ENCODE data around the gene NTRK2. TPM values are rescaled to one million over a fixed set of nuclear protein-coding genes. Genes with fewer than 3 reads are reported as not detected.

The NTRK2 gene
- total RNA-seq, 1 donor from 2014 or later, result 23.8 TPM

DNA sequence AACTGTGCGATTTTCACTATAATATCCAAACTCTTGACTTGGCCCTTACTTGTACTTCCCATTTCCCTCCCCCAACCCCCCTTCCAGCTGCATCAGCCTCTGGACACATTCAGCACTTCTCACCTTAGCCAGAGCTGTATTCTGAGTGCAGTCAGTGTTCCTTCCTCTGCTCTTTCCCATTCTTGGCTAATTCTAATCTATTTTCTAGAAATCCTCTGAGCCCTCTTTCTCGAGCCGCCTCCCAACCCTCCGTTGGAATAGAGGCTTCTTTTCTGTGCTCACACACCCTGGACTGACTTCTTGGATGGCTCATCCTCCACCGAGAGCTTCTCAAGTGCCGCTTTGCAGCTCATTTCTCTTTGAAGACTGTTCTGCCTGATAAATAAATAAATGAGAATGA is 188.8 kb downstream of the NTRK2 start:
- Histone ChIP-seq H3K27ac (no peak overlapping the region), H3K27me3 (no peaks in the 10 kb centered on the region), H3K36me3 (no peaks in the 10 kb centered on the region), H3K9me3 (no peaks in the 10 kb centered on the region), H3K4me3 (no peak overlapping the region), H3K4me1 (peaks cover 4 to 15% of the 10 kb centered on the region in 2 donors)
- TF ChIP-seq, protein P1, sequence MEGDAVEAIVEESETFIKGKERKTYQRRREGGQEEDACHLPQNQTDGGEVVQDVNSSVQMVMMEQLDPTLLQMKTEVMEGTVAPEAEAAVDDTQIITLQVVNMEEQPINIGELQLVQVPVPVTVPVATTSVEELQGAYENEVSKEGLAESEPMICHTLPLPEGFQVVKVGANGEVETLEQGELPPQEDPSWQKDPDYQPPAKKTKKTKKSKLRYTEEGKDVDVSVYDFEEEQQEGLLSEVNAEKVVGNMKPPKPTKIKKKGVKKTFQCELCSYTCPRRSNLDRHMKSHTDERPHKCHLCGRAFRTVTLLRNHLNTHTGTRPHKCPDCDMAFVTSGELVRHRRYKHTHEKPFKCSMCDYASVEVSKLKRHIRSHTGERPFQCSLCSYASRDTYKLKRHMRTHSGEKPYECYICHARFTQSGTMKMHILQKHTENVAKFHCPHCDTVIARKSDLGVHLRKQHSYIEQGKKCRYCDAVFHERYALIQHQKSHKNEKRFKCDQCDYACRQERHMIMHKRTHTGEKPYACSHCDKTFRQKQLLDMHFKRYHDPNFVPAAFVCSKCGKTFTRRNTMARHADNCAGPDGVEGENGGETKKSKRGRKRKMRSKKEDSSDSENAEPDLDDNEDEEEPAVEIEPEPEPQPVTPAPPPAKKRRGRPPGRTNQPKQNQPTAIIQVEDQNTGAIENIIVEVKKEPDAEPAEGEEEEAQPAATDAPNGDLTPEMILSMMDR (IDR thresholded peaks at IDR 0.05), result no peak
- intact Hi-C loops (cut with DNase I), result loop anchor here (10.0 kb wide), 1 partner anchor 676 kb away; no protein-coding TSS in a partner anchor
- DNase-seq (ENCODE audit: low spot score in 2 of 2), result no peak

DNA sequence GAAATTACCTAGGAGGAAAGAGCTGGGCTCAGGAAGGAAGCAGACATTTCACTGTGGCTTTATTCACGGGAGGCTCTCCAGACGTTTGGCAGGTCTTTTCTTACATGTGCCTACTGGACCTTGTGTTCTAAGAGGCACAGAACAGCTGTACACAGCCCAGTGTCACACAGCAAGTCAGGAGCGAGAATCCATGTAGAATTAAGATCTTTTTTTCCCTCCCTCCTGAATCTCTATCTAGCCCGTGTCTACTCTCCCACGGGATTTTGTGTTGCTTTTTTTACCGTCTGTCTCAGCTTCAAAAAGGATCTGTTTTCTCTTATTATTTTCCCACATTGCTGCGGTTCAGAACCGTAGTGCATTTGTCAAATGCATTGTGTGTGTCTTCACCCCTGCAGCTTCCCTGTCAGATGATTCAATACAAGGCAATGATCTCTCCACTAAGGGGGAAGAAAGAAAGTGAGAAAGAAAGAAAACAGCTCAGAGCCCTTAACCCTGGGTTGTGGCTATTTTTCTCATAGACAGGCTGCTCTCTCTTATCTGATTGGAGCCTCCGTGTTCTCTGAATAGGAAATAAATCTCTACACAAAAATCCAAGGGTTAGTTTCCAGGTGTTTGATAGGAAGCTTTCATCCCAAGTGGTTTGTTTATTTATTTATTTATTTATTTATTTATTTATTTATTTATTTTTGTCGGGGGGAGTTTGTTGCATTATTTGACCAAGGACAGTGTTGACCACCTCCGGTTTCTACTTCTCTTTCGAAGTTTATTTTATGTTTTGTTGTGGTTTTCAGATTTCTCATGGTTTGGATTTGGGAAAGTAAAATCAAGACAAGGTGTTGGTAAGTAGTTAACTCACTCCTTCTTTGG is 191.0 kb downstream of the NTRK2 start:
- no peaks in the 10 kb centered on the region for H3K36me3 ChIP-seq
- peaks cover 4 to 12% of the 10 kb centered on the region in 2 donors for H3K4me1 ChIP-seq
- no peaks in the 10 kb centered on the region for H3K27me3 ChIP-seq
- no peak for DNase-seq (ENCODE audit: low spot score in 2 of 2)
- no peak overlapping the region for H3K27ac ChIP-seq
- TF ChIP-seq, protein P1 (IDR thresholded peaks at IDR 0.05), result no peak
- intact Hi-C loops (cut with DNase I), result no loop called here
- H3K4me3 ChIP-seq, result no peak overlapping the region
- no peaks in the 10 kb centered on the region for H3K9me3 ChIP-seq

DNA sequence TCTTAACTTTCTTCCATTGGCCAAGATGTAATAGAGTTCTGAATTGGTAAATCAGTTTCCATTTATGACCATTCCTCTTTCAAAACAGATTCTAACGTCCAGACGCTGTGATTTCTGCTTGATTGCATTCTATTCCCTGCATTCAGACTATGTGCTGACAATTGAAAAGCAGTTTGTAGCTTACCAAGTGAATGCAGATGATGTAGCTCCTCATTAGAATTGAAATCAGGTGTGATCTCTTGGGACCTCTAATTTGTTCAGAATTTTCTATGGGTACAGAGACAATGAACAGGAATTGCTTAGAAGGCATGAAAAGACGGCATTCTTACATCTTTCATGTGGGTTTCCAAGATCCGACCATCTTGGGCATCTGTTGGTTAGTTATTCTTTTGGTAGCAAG is 191.9 kb downstream of the NTRK2 start:
- TF ChIP-seq, protein P1 (IDR thresholded peaks at IDR 0.05), result no peak
- Histone ChIP-seq H3K27ac (no peak overlapping the region), H3K9me3 (no peaks in the 10 kb centered on the region), H3K36me3 (no peaks in the 10 kb centered on the region), H3K27me3 (no peaks in the 10 kb centered on the region), H3K4me3 (no peak overlapping the region), H3K4me1 (peaks cover 0 to 9% of the 10 kb centered on the region in 2 donors)
- intact Hi-C loops (cut with DNase I), result no loop called here
- DNase-seq (ENCODE audit: low spot score in 2 of 2), result no peak

DNA sequence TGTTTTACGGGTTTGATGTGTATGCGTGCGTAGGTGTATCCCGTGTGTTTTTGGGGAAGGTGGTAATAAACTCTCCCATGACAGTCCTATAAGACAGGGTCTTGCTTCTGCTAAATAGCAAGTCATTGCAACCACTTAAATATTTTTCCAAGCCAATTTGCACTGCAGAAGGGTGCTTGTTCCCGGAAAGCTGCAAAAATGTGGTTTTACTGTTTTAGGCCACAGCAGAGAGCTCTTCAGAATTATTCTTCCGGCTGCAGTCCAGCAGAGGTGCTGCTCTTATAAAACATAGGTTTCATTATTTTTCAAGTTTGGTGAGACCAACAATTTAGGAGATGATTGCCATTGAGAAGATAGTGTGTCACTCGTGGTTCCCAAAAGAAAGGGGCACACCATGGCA is 192.8 kb downstream of the NTRK2 start:
- Histone ChIP-seq H3K4me1 (peaks cover 0 to 3% of the 10 kb centered on the region in 2 donors), H3K27ac (no peak overlapping the region), H3K27me3 (no peaks in the 10 kb centered on the region), H3K9me3 (no peaks in the 10 kb centered on the region), H3K4me3 (no peak overlapping the region), H3K36me3 (no peaks in the 10 kb centered on the region)
- intact Hi-C loops (cut with DNase I), result no loop called here
- TF ChIP-seq, protein P1 (IDR thresholded peaks at IDR 0.05), result no peak
- no peak for DNase-seq (ENCODE audit: low spot score in 2 of 2)

DNA sequence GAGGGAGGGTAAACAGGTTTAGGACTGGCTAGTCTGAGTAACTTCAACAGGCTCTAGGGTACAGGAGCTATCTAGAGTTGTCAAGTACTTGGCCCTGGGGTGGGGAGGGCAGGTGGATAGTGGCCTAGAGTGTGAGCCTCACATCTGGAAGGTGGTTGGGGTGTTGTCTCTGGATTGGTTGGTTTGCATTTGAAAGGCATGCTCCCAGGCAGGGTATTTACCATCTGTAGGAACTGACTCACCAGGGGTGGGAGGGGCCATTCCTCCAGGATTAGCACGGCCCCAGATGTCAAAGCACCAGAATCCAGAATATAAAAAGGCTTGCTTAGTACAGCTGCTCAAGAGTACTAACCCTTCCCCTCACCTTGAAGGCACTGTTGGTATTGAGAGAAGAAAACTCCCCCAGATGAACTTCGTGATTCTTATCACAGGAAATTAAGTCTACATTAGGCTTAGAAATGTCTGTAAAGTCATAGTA is 193.3 kb downstream of the NTRK2 start:
- Histone ChIP-seq H3K36me3 (no peaks in the 10 kb centered on the region), H3K27me3 (no peaks in the 10 kb centered on the region), H3K4me3 (no peak overlapping the region), H3K27ac (no peak overlapping the region), H3K4me1 (peaks cover 0 to 2% of the 10 kb centered on the region in 2 donors), H3K9me3 (no peaks in the 10 kb centered on the region)
- DNase-seq (ENCODE audit: low spot score in 2 of 2), result no peak
- intact Hi-C loops (cut with DNase I), result no loop called here
- TF ChIP-seq, protein P1 (IDR thresholded peaks at IDR 0.05), result no peak

Data from ascending aorta (tissue), 2 donors.